OCI-LY1 (cell line): ENCODE data around the gene GMPPA.
A peak's percentile ranks its signal among the peaks of the same experiment; 100 is the strongest.

ENCODE experiments used
- H2AFZ ChIP-seq: fragments of 200-600 bp; sonication (generic), shearing (Covaris generic); 2 replicates; pipeline ENCODE4 v1.6.0; 2014; ENCODE audit warnings: antibody characterized with exemption, mild to moderate bottlenecking, low read length
- H3F3A ChIP-seq: fragments of 200-600 bp; sonication (generic), shearing (Covaris generic); 2 replicates; pipeline ENCODE4 v1.6.0; 2014; ENCODE audit warnings: mild to moderate bottlenecking, antibody characterized with exemption, low read length, moderate library complexity; ENCODE audit not compliant: insufficient read depth
- H3K27ac ChIP-seq: fragments of 200-600 bp; sonication (generic); 2 replicates; pipeline ENCODE4 v1.5.1; 2014; ENCODE audit warnings: low read length, mixed run types, mild to moderate bottlenecking, low read depth; ENCODE audit not compliant: poor library complexity, severe bottlenecking
- H3K27me3 ChIP-seq: fragments of 200-600 bp; sonication (generic); 2 replicates; pipeline ENCODE4 v1.6.0; 2014; ENCODE audit warnings: antibody characterized with exemption, mild to moderate bottlenecking, low read length, moderate library complexity; ENCODE audit not compliant: insufficient read depth
- H3K36me3 ChIP-seq: fragments of 200-600 bp; sonication (generic); 2 replicates; pipeline ENCODE4 v1.6.1; 2014; ENCODE audit warnings: mild to moderate bottlenecking, antibody characterized with exemption, low read length, moderate library complexity, mixed read lengths; ENCODE audit not compliant: insufficient read depth
- H3K4me1 ChIP-seq: fragments of 200-600 bp; sonication (generic); 2 replicates; pipeline ENCODE4 v1.5.1; 2014; ENCODE audit warnings: mild to moderate bottlenecking, low read length, moderate library complexity; ENCODE audit not compliant: insufficient read depth, severe bottlenecking
- H3K4me2 ChIP-seq: fragments of 200-600 bp; sonication (generic), shearing (Covaris generic); 2 replicates; pipeline ENCODE4 v1.6.1; 2014; ENCODE audit warnings: low read length
- H3K4me3 ChIP-seq: fragments of 200-600 bp; sonication (generic); 2 replicates; pipeline ENCODE4 v1.5.1; 2014; ENCODE audit warnings: low read length, low read depth, mild to moderate bottlenecking, mixed read lengths; ENCODE audit not compliant: poor library complexity, severe bottlenecking
- H3K79me2 ChIP-seq: fragments of 200-600 bp; shearing (Covaris generic); 2 replicates; pipeline ENCODE4 v1.6.1; 2016; ENCODE audit warnings: mixed run types, low read length, mixed read lengths; ENCODE audit not compliant: insufficient read depth
- H3K9ac ChIP-seq: fragments of 200-600 bp; sonication (generic), shearing (Covaris generic); 2 replicates; pipeline ENCODE4 v1.6.1; 2014; ENCODE audit warnings: mild to moderate bottlenecking, low read length, mixed read lengths
- H3K9me2 ChIP-seq: fragments of 200-600 bp; sonication (generic), shearing (Covaris generic); 2 replicates; pipeline ENCODE4 v1.6.1; 2014; ENCODE audit warnings: low read depth, mild to moderate bottlenecking, low read length, mixed read lengths
- H3K9me3 ChIP-seq: fragments of 200-600 bp; shearing (Covaris generic); 2 replicates; pipeline ENCODE4 v1.6.1; 2014; ENCODE audit warnings: low read length, mixed read lengths
- H4K20me1 ChIP-seq: fragments of 200-600 bp; sonication (generic), shearing (Covaris generic); 2 replicates; pipeline ENCODE4 v1.6.0; 2016; ENCODE audit warnings: mild to moderate bottlenecking, low read length; ENCODE audit not compliant: insufficient read depth
- EZH2 ChIP-seq: fragments of 200-600 bp; sonication (generic), shearing (Covaris generic); IDR thresholded peaks from 2 replicates; pipeline ENCODE4 v1.8.0; 2017; ENCODE audit warnings: borderline replicate concordance, mixed run types, mild to moderate bottlenecking, antibody characterized with exemption, low read length, moderate library complexity, mixed read lengths
- TF ChIP-seq, protein P1 (sequence below): fragments of 200-600 bp; sonication (generic), shearing (Covaris generic); IDR thresholded peaks from 2 replicates; pipeline ENCODE4 v1.5.1; 2017; ENCODE audit warnings: mild to moderate bottlenecking, antibody characterized with exemption, low read length, moderate library complexity, mixed read lengths

Gene GMPPA

DNA sequence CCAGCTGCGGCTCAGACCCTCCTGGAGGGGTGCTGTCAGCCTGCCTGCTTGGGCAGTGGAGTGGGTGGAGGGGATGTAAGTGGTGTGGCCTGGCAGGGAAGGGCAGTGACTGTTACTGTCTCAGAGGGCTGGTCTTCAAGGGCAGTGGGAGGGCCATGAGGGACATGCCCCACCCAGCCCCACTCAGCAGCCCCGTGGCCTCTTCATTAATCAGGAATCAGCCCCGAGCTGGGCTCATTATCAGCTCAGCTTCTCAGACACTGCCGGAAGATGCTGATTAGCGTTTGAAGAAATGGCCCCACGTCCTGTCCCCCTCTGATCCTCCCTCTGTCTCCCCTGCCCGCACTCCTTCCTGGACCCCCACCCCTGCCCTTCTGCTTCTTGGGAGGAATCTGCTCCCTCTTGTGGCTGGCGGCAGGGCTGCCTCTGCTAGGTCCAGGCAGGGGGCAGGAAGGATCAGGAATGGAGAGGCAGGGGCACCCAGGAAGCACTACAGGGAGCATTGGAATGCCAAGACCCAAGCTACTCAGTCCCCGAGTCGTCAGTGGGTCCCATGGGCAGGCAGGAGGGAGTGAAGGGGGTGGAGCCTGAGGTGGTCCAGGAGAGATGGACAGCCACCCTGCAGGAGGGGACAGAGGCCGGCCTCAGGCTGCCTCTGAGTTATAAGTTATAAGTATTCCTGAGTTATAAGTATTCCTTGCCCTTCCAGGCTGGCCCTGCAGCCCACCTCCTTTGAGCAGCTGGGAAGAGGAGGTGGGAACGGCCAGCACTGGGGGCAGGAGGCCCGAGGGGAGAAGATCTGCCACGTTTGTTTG lies 22.6 kb downstream of the GMPPA start:
- Histone ChIP-seq H3K27ac (no peak overlapping the region), H3K4me2 (no peak overlapping the region), H3K36me3 (no peaks in the 10 kb centered on the region), H3F3A (no peaks in the 10 kb centered on the region), H3K9me3 (no peaks in the 10 kb centered on the region), H2AFZ (no peak overlapping the region), H4K20me1 (no peaks in the 10 kb centered on the region), H3K27me3 (0 out of 2 replicates have a peak, but pooled peaks cover 6% of the 10 kb centered on the region), H3K79me2 (no peaks in the 10 kb centered on the region), H3K4me3 (no peak overlapping the region), H3K9ac (no peak overlapping the region), H3K4me1 (no peaks in the 10 kb centered on the region), H3K9me2 (no peaks in the 10 kb centered on the region)
- TF ChIP-seq, protein P1, sequence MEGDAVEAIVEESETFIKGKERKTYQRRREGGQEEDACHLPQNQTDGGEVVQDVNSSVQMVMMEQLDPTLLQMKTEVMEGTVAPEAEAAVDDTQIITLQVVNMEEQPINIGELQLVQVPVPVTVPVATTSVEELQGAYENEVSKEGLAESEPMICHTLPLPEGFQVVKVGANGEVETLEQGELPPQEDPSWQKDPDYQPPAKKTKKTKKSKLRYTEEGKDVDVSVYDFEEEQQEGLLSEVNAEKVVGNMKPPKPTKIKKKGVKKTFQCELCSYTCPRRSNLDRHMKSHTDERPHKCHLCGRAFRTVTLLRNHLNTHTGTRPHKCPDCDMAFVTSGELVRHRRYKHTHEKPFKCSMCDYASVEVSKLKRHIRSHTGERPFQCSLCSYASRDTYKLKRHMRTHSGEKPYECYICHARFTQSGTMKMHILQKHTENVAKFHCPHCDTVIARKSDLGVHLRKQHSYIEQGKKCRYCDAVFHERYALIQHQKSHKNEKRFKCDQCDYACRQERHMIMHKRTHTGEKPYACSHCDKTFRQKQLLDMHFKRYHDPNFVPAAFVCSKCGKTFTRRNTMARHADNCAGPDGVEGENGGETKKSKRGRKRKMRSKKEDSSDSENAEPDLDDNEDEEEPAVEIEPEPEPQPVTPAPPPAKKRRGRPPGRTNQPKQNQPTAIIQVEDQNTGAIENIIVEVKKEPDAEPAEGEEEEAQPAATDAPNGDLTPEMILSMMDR: peak; percentile 35; the same call in 1 of the 2 replicates
- TF ChIP-seq EZH2: no peak

DNA sequence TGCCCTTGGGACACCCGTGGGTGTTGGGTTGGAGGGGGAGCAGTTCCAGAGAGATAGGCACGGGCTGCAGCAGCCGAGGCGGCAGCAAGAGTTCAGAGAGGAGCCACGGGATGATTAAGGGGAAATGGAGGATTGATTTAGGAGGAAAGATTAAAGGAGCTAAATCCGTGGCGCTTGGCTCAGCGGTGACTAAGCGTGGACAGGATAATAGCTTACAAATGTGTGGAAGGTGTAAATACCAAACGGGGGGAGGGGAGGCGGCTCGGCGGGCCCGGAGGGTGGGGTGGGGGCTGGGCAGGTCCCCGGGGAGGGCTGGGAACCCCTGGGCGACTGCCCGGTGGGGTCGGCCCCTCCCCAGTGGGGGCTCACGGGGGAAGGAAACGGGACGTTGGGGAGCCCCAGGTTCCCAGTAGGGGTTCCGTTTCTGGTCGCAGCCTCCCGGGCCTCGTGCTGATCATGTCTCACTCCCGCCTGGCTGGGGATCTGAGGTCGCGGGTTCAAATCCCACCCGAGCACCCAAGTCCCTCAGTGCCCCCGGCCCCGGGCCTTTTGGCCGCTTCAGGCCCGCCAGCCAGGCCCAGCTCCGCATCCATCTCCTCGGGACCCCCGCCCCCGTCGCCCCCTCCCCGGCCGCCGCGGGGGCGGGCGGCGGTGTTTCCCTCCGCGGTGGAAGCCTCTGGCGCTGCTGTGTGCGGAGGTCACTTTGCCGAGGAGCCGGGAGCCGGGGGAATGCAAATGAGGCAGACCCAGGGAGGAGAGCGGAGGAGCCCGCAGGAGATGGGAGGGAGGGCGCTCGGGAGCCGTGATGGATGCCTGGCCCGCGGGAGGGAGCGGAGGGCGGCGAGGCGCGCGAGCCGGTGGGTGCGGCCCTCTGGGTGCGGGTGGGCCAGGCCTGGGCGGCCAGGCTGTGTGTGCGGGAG lies 23.7 kb downstream of the GMPPA start:
- Histone ChIP-seq H3K36me3 (no peaks in the 10 kb centered on the region), H3K4me2 (no peak overlapping the region), H3K9ac (no peak overlapping the region), H3K4me1 (no peaks in the 10 kb centered on the region), H4K20me1 (no peaks in the 10 kb centered on the region), H2AFZ (no peak overlapping the region), H3K27me3 (0 out of 2 replicates have a peak, but pooled peaks cover 6% of the 10 kb centered on the region), H3K79me2 (no peaks in the 10 kb centered on the region), H3K9me2 (no peaks in the 10 kb centered on the region), H3K4me3 (no peak overlapping the region), H3K9me3 (no peaks in the 10 kb centered on the region), H3K27ac (no peak overlapping the region), H3F3A (no peaks in the 10 kb centered on the region)
- TF ChIP-seq, protein P1: no peak
- TF ChIP-seq EZH2: no peak

DNA sequence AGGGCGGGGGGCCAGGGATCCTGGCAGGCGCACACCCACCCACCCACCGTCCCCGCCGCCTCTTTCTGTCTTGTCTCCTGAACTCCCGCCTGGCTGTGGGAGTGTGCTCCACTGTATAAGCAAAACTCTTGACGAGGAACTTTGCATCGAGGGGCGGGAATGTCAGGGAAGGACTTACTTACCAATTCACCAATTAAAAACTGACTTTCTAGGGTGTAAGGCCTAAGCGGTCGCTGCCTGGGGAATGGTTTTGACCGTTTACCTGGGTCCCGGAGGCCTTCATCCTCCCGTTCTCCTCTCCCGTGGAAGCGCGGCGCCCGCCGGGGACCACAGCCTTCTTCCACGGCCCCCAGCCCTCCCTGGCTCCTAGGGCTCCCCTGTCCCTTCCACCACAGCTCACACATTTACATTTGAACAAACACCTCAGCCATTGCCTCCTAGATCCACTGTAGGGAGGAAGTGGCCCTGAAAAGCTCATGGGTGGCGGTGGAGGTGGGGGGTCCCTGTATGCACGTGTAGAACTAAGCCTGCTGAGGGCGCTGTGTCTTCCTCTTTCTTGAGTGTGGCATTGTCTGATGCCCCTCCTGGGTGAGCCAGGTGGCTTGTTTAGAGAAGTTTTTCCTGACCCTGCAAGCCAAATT lies 24.5 kb downstream of the GMPPA start:
- TF ChIP-seq, protein P1: no peak
- TF ChIP-seq EZH2: no peak
- H2AFZ ChIP-seq: no peak overlapping the region
- no peak overlapping the region for H3K27ac ChIP-seq
- no peaks in the 10 kb centered on the region for H3K4me1 ChIP-seq
- H3K36me3 ChIP-seq: no peaks in the 10 kb centered on the region
- H3K79me2 ChIP-seq: no peaks in the 10 kb centered on the region
- no peak overlapping the region for H3K4me2 ChIP-seq
- H3K27me3 ChIP-seq: 0 out of 2 replicates have a peak, but pooled peaks cover 6% of the 10 kb centered on the region
- no peaks in the 10 kb centered on the region for H4K20me1 ChIP-seq
- H3K4me3 ChIP-seq: no peak overlapping the region
- H3K9ac ChIP-seq: no peak overlapping the region
- no peaks in the 10 kb centered on the region for H3F3A ChIP-seq
- H3K9me3 ChIP-seq: no peaks in the 10 kb centered on the region
- H3K9me2 ChIP-seq: no peaks in the 10 kb centered on the region
